OCI-LY1 (cell line): Measurements from ENCODE around the gene TOMM22.

Experiments
- EZH2 ChIP-seq: fragments of 200-600 bp; sonication (generic), shearing (Covaris generic); IDR thresholded peaks from 2 replicates; pipeline ENCODE4 v1.8.0; 2017; ENCODE audit warnings: borderline replicate concordance, mixed run types, mild to moderate bottlenecking, antibody characterized with exemption, low read length, moderate library complexity, mixed read lengths
- TF ChIP-seq, protein P1 (sequence below): fragments of 200-600 bp; sonication (generic), shearing (Covaris generic); IDR thresholded peaks from 2 replicates; pipeline ENCODE4 v1.5.1; 2017; ENCODE audit warnings: mild to moderate bottlenecking, antibody characterized with exemption, low read length, moderate library complexity, mixed read lengths

DNA sequence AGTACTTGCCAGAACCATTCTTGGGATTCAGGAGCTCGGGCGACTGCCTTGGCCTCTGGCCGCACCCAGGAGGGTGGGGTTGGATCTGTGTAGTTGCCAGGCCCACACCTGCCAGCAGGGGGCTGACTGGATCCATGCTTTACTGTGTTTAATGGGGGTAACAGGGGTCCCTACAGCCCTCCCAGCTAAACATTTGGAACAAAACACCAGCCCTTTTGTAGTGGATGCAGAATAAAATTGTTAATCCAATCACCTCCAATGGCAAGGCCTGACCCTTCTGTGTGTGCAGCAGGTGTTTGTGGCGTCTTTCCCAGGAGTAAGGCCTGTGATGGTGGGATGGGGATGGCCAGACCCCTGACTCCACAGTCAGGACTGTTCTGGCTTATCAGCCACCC lies 51.6 kb downstream of the TOMM22 start:
- no peak for TF ChIP-seq EZH2
- TF ChIP-seq, protein P1, sequence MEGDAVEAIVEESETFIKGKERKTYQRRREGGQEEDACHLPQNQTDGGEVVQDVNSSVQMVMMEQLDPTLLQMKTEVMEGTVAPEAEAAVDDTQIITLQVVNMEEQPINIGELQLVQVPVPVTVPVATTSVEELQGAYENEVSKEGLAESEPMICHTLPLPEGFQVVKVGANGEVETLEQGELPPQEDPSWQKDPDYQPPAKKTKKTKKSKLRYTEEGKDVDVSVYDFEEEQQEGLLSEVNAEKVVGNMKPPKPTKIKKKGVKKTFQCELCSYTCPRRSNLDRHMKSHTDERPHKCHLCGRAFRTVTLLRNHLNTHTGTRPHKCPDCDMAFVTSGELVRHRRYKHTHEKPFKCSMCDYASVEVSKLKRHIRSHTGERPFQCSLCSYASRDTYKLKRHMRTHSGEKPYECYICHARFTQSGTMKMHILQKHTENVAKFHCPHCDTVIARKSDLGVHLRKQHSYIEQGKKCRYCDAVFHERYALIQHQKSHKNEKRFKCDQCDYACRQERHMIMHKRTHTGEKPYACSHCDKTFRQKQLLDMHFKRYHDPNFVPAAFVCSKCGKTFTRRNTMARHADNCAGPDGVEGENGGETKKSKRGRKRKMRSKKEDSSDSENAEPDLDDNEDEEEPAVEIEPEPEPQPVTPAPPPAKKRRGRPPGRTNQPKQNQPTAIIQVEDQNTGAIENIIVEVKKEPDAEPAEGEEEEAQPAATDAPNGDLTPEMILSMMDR = peak; percentile 91
